Fibroblast of lung (primary cell): ENCODE data around the gene ARIH2.

Experiments
- EZH2 ChIP-seq: IDR thresholded peaks from 2 replicates; pipeline ENCODE4 v1.5.1; 2012; ENCODE audit warnings: low read length, control low read depth, mild to moderate bottlenecking; ENCODE audit errors: missing control alignments
- TF ChIP-seq, protein P1 (sequence below), 2 donors: IDR thresholded peaks in 1 of 2; conservative IDR thresholded peaks in 1 of 2; 1 replicate in 1 of 2; 2 replicates in 1 of 2; pipeline ENCODE4 v1.5.1; 2011 to 2012; ENCODE audit warnings: low read length in 2 of 2, control low read depth in 1 of 2, inconsistent platforms in 1 of 2, low read depth in 1 of 2, mild to moderate bottlenecking in 1 of 2

- TF ChIP-seq, protein P1, sequence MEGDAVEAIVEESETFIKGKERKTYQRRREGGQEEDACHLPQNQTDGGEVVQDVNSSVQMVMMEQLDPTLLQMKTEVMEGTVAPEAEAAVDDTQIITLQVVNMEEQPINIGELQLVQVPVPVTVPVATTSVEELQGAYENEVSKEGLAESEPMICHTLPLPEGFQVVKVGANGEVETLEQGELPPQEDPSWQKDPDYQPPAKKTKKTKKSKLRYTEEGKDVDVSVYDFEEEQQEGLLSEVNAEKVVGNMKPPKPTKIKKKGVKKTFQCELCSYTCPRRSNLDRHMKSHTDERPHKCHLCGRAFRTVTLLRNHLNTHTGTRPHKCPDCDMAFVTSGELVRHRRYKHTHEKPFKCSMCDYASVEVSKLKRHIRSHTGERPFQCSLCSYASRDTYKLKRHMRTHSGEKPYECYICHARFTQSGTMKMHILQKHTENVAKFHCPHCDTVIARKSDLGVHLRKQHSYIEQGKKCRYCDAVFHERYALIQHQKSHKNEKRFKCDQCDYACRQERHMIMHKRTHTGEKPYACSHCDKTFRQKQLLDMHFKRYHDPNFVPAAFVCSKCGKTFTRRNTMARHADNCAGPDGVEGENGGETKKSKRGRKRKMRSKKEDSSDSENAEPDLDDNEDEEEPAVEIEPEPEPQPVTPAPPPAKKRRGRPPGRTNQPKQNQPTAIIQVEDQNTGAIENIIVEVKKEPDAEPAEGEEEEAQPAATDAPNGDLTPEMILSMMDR (conservative IDR thresholded peaks at IDR 0.05 in 1 of 2, IDR thresholded peaks at IDR 0.05 in 1 of 2; ENCODE audit: low read depth in 1 of 2, low read length in 2 of 2): no peak
- no peak for TF ChIP-seq EZH2
Measured at GRCh38 chr3:49027634-49028033, 109.0 kb downstream of the ARIH2 start.
